SH-SY5Y (cell line): ENCODE results near the gene ZKSCAN1.

Experiments used
- GATA2 ChIP-seq: IDR thresholded peaks from 2 replicates; pipeline ENCODE4 v1.6.1; 2011; ENCODE audit warnings: mild to moderate bottlenecking, low read depth, low read length
- GATA3 ChIP-seq: IDR thresholded peaks from 2 replicates; pipeline ENCODE4 v1.6.1; 2011; ENCODE audit warnings: low read depth, mild to moderate bottlenecking, low read length, moderate library complexity

- TF ChIP-seq GATA2 (no peak), GATA3 (no peak)
Observed at GRCh38 chr7:100051611-100052010, 36.2 kb downstream of the ZKSCAN1 start.
